Measurements from ENCODE around the gene NANP. TPM values are rescaled to one million over a fixed set of nuclear protein-coding genes. Genes with fewer than 3 reads are reported as not detected.

Gene NANP
- total RNA-seq, 1 experiment from 2014 or later, result 7.3 TPM

- Histone ChIP-seq H3K27me3 (ENCODE audit: insufficient read depth, low read length) (no peaks in the 10 kb centered on the region), H3K9me2 (ENCODE audit: insufficient read depth) (no peaks in the 10 kb centered on the region), H3K36me3 (ENCODE audit: control insufficient read depth in 1 of 2, insufficient read depth in 2 of 2, low read length in 2 of 2) (no peaks in the 10 kb centered on the region), H2AFZ (ENCODE audit: low read depth, low read length, poor library complexity, severe bottlenecking) (no peak overlapping the region), H3K9me3 (ENCODE audit: control insufficient read depth in 1 of 2, insufficient read depth in 1 of 2, low read depth in 1 of 2, low read length in 2 of 2) (no peaks in the 10 kb centered on the region), H3K27ac (ENCODE audit: low read depth, low read length) (no peak overlapping the region), H3K4me3 (replicated peaks in 1 of 2; ENCODE audit: low read depth in 1 of 2, low read length in 2 of 2) (no peak overlapping the region), H3K4me1 (ENCODE audit: control insufficient read depth in 1 of 2, insufficient read depth in 2 of 2, low read length in 2 of 2) (peaks cover 0 to 4% of the 10 kb centered on the region in 2 experiments; a peak in 1 of 4 replicates), H4K20me1 (ENCODE audit: insufficient read depth) (no peaks in the 10 kb centered on the region), H3K9ac (ENCODE audit: low read length) (no peak overlapping the region), H3K79me2 (ENCODE audit: insufficient read depth, low read length) (no peaks in the 10 kb centered on the region), H3K4me2 (ENCODE audit: low read length) (no peak overlapping the region)
- ChIA-PET CTCF (no interaction called here), RAD21 (ENCODE audit: low non-redundant PET in 1 of 2, low total read pairs in 2 of 2, uncharacterized antibody in 2 of 2, unreplicated experiment in 2 of 2) (no interaction called here), POLR2A (no interaction called here)
- DNase-seq (ENCODE audit: low read depth, low spot score) (no peak), ATAC-seq (no peak)
- TF ChIP-seq EGR1 (IDR thresholded peaks at IDR 0.05; ENCODE audit: low read depth), result no peak
- TF ChIP-seq, protein P1, sequence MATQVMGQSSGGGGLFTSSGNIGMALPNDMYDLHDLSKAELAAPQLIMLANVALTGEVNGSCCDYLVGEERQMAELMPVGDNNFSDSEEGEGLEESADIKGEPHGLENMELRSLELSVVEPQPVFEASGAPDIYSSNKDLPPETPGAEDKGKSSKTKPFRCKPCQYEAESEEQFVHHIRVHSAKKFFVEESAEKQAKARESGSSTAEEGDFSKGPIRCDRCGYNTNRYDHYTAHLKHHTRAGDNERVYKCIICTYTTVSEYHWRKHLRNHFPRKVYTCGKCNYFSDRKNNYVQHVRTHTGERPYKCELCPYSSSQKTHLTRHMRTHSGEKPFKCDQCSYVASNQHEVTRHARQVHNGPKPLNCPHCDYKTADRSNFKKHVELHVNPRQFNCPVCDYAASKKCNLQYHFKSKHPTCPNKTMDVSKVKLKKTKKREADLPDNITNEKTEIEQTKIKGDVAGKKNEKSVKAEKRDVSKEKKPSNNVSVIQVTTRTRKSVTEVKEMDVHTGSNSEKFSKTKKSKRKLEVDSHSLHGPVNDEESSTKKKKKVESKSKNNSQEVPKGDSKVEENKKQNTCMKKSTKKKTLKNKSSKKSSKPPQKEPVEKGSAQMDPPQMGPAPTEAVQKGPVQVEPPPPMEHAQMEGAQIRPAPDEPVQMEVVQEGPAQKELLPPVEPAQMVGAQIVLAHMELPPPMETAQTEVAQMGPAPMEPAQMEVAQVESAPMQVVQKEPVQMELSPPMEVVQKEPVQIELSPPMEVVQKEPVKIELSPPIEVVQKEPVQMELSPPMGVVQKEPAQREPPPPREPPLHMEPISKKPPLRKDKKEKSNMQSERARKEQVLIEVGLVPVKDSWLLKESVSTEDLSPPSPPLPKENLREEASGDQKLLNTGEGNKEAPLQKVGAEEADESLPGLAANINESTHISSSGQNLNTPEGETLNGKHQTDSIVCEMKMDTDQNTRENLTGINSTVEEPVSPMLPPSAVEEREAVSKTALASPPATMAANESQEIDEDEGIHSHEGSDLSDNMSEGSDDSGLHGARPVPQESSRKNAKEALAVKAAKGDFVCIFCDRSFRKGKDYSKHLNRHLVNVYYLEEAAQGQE (IDR thresholded peaks at IDR 0.05; ENCODE audit: low read depth), result no peak
- no peak for TF ChIP-seq TCF7L2 (IDR thresholded peaks at IDR 0.05; ENCODE audit: borderline replicate concordance, extremely low read depth, insufficient read depth, insufficient read length)
- no peak for TF ChIP-seq RAD21 (IDR thresholded peaks at IDR 0.05; ENCODE audit: low read depth)
- TF ChIP-seq JUND (IDR thresholded peaks at IDR 0.05), result no peak
- TF ChIP-seq CTCF (IDR thresholded peaks at IDR 0.05 in 2 of 3, conservative IDR thresholded peaks at IDR 0.05 in 1 of 3; ENCODE audit: borderline replicate concordance in 1 of 3, insufficient read depth in 1 of 3, low read depth in 2 of 3, low read length in 2 of 3), result no peak
- no peak for TF ChIP-seq POLR2A (IDR thresholded peaks at IDR 0.05; ENCODE audit: borderline replicate concordance, extremely low read depth, insufficient read depth, insufficient read length)
- TF ChIP-seq ZBTB33 (IDR thresholded peaks at IDR 0.05; ENCODE audit: extremely low read depth, insufficient replicate concordance, low read length), result no peak
- no peak for TF ChIP-seq ZFX (IDR thresholded peaks at IDR 0.05)
- TF ChIP-seq YY1 (IDR thresholded peaks at IDR 0.05; ENCODE audit: extremely low read depth, insufficient replicate concordance, low read depth, low read length), result no peak
- TF ChIP-seq SIN3A (IDR thresholded peaks at IDR 0.05; ENCODE audit: low read depth), result no peak
- no peak for TF ChIP-seq SRF (IDR thresholded peaks at IDR 0.05; ENCODE audit: low read depth)
- no peak for TF ChIP-seq POLR2AphosphoS5 (IDR thresholded peaks at IDR 0.05; ENCODE audit: low read depth, low read length)
- no peak for TF ChIP-seq ELF1 (IDR thresholded peaks at IDR 0.05; ENCODE audit: borderline replicate concordance, low read depth)
- TF ChIP-seq FOSL1 (IDR thresholded peaks at IDR 0.05; ENCODE audit: low read depth), result no peak
- no peak for TF ChIP-seq CBX3 (IDR thresholded peaks at IDR 0.05; ENCODE audit: low read depth)
- no peak for TF ChIP-seq ATF3 (IDR thresholded peaks at IDR 0.05)
- no peak for TF ChIP-seq ZNF274 (IDR thresholded peaks at IDR 0.05; ENCODE audit: low read depth, low read length)
- no peak for TF ChIP-seq CEBPB (IDR thresholded peaks at IDR 0.05; ENCODE audit: low read depth)
- TF ChIP-seq EZH2 (IDR thresholded peaks at IDR 0.05), result no peak
- intact Hi-C loops (cut with micrococcal nuclease), result loop anchor here (10.0 kb wide), 1 partner anchor 272 kb away; no protein-coding TSS in a partner anchor
- no TSS peak for BruUV-seq (replicated peaks)
These were observed 46.9 kb downstream of the NANP start for GRCh38 chr20:25576783-25577530.
